PC-3 (cell line): ENCODE results near the gene CXorf66.

ENCODE experiments used
- EZH2 ChIP-seq: fragments of 300-600 bp; sonication (generic); IDR thresholded peaks from one replicate; pipeline ENCODE4 v1.6.1; 2017; ENCODE audit warnings: antibody characterized with exemption, mild to moderate bottlenecking, low read length; ENCODE audit not compliant: unreplicated experiment
- TF ChIP-seq, protein P1 (sequence below): fragments of 300-600 bp; sonication (generic); conservative IDR thresholded peaks from 2 replicates; pipeline ENCODE4 v1.5.1; 2017; ENCODE audit warnings: antibody characterized with exemption, low read depth, mild to moderate bottlenecking, low read length

DNA sequence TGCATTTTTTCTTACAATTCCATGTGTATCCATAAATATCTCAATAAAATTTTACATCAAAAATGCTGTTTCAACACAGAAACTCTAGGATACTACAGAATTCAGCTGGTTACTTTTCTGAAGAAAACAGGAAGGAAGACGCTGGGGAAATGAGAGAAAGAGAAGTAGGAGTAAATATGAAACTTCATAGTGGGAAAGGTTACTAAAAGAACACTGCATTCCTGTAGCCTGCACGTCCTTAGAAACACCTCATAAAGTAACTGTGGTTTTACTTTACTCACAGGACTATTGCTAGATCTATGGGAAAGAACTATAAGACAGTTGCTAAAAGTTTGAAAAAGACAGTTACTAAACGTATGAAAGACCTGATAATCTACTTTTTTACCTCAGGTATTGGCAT is 55.6 kb downstream of the CXorf66 start:
- no peak for TF ChIP-seq EZH2
- TF ChIP-seq, protein P1, sequence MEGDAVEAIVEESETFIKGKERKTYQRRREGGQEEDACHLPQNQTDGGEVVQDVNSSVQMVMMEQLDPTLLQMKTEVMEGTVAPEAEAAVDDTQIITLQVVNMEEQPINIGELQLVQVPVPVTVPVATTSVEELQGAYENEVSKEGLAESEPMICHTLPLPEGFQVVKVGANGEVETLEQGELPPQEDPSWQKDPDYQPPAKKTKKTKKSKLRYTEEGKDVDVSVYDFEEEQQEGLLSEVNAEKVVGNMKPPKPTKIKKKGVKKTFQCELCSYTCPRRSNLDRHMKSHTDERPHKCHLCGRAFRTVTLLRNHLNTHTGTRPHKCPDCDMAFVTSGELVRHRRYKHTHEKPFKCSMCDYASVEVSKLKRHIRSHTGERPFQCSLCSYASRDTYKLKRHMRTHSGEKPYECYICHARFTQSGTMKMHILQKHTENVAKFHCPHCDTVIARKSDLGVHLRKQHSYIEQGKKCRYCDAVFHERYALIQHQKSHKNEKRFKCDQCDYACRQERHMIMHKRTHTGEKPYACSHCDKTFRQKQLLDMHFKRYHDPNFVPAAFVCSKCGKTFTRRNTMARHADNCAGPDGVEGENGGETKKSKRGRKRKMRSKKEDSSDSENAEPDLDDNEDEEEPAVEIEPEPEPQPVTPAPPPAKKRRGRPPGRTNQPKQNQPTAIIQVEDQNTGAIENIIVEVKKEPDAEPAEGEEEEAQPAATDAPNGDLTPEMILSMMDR, result no peak
